Stomach (tissue), 9 donors: ENCODE results near the gene MTMR10. TPM values are rescaled to one million over a fixed set of nuclear protein-coding genes. Genes with fewer than 3 reads are reported as not detected.

Experiments used
- DNase-seq, 2 donors: peaks; one replicate each; pipeline versions ENCODE4 v3.0.0 to v3.0.0-alpha.2; 2013 to 2019
- H3K27ac ChIP-seq, 5 donors: fragments of 200-600 bp in 4 of 5; sonication (generic) in 4 of 5; one replicate each; pipeline ENCODE4 v1.5.1; 2013 to 2019; ENCODE audit warnings: mild to moderate bottlenecking in 1 of 5, moderate library complexity in 1 of 5
- H3K27me3 ChIP-seq, 3 donors: fragments of 200-600 bp; sonication (generic); one replicate each; pipeline ENCODE4 v1.5.1; 2017 to 2019; ENCODE audit warnings: mixed run types in 1 of 3
- H3K36me3 ChIP-seq, 4 donors: fragments of 200-600 bp; sonication (generic); 1 replicate in 3 of 4; 2 replicates in 1 of 4; pipeline ENCODE4 v1.5.1; 2016 to 2019
- H3K4me1 ChIP-seq, 4 donors: fragments of 200-600 bp; sonication (generic); one replicate each; pipeline ENCODE4 v1.5.1; 2016 to 2019
- H3K4me3 ChIP-seq, 4 donors: fragments of 200-600 bp; sonication (generic) in 3 of 4; one replicate each; pipeline ENCODE4 v1.5.1; 2016 to 2019; ENCODE audit warnings: mild to moderate bottlenecking in 1 of 4
- H3K9me3 ChIP-seq, 4 donors: fragments of 200-600 bp; sonication (generic); one replicate each; pipeline ENCODE4 v1.5.1; 2016 to 2019
- EP300 ChIP-seq: sonication (generic); formaldehyde crosslinking; IDR thresholded peaks from one replicate; pipeline ENCODE4 v1.6.1; 2017; ENCODE audit warnings: antibody characterized with exemption
- POLR2A ChIP-seq, 4 donors: fragments of 450-650 bp; IDR thresholded peaks; one replicate each; pipeline ENCODE4 v1.6.1; 2016; ENCODE audit warnings: antibody characterized with exemption in 4 of 4, control low read depth in 2 of 4, mild to moderate bottlenecking in 1 of 4, moderate library complexity in 1 of 4
- POLR2AphosphoS5 ChIP-seq, 3 donors: sonication (generic); formaldehyde crosslinking; IDR thresholded peaks; one replicate each; pipeline ENCODE4 v1.6.1; 2016; ENCODE audit warnings: antibody characterized with exemption in 3 of 3
- WGBS, 5 donors: extraction: QIAGEN DNeasy Blood & Tissue Kit in 3 of 5; methylation state at CpG; one replicate each; pipeline versions ENCODE4 v1.1.5 to v1.1.7; 2013 to 2018; 5-methylcytosine and 5-hydroxymethylcytosine counted together
- intact Hi-C: fragments of 100-400 bp; cut with DNase I; formaldehyde crosslinking; loops from one replicate; pipeline ENCODE4 v1.15.1; 2023; ENCODE audit warnings: low total_unique reads
- polyA plus RNA-seq, 3 donors: library from polyadenylated mRNA; stranded (reverse); fragments of 200-250 nt; gene quantifications; one replicate each; pipeline ENCODE4 v1.2.3, GENCODE V29; 2013
- total RNA-seq, 5 donors: library from RNA; depleted of rRNA; stranded (reverse); fragments of >200 nt; gene quantifications; one replicate each; pipeline versions ENCODE4 v1.1.0 to v1.2.3, GENCODE V29; 2014 to 2016
- TF ChIP-seq, protein P1 (sequence below), 7 experiments: fragments of 450-650 bp in 4 of 7; fragments of 200-600 bp in 3 of 7; sonication (generic) in 3 of 7; IDR thresholded peaks; one replicate each; pipeline ENCODE4 v1.5.1; 2016 to 2019; ENCODE audit warnings: antibody characterized with exemption in 7 of 7, control low read depth in 2 of 7, mild to moderate bottlenecking in 1 of 7
- donor health status: healthy with polysubstance abuse.
- donor health status: Bipolar disorder and iron deficiency.
- donor health status: healthy.

The MTMR10 gene
- total and polyA plus RNA-seq, 8 donors: 4.9 to 118 (median 26.5) TPM

DNA sequence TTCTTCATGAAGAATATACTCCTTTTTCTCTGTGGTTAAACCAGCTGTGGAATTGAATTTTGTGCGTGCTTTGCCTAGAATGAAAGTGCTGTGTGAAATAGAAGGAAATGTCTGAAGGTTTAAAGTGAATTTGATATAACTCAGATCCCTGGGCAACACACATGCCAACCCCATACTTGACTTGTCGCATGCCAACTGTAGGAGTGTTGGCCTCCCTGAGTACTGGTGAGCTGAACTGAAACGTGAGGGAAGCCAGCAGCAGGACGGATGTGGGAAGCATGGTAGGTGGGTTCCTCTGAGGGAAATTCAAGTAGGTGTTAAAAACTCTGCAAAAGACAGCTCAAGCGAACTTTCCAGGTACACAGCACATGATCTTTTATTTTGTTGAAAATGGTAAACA is 73.1 kb downstream of the MTMR10 start:
- Histone ChIP-seq H3K27ac (no peak overlapping the region), H3K9me3 (no peaks in the 10 kb centered on the region), H3K4me1 (peaks cover 14 to 23% (median 18%) of the 10 kb centered on the region in 4 donors), H3K36me3 (peaks cover 28 to 98% (median 95%) of the 10 kb centered on the region in 4 donors), H3K4me3 (no peak overlapping the region), H3K27me3 (no peaks in the 10 kb centered on the region)
- DNase-seq: no peak
- WGBS, 5 donors: 89 to 95% (median 94%) methylated on average over 5 of the region's 5 CpGs
- intact Hi-C loops: no loop called here
- TF ChIP-seq POLR2A (IDR thresholded peaks at IDR 0.05): no peak
- no peak for TF ChIP-seq POLR2AphosphoS5 (IDR thresholded peaks at IDR 0.05)
- no peak for TF ChIP-seq EP300
- TF ChIP-seq, protein P1, sequence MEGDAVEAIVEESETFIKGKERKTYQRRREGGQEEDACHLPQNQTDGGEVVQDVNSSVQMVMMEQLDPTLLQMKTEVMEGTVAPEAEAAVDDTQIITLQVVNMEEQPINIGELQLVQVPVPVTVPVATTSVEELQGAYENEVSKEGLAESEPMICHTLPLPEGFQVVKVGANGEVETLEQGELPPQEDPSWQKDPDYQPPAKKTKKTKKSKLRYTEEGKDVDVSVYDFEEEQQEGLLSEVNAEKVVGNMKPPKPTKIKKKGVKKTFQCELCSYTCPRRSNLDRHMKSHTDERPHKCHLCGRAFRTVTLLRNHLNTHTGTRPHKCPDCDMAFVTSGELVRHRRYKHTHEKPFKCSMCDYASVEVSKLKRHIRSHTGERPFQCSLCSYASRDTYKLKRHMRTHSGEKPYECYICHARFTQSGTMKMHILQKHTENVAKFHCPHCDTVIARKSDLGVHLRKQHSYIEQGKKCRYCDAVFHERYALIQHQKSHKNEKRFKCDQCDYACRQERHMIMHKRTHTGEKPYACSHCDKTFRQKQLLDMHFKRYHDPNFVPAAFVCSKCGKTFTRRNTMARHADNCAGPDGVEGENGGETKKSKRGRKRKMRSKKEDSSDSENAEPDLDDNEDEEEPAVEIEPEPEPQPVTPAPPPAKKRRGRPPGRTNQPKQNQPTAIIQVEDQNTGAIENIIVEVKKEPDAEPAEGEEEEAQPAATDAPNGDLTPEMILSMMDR (IDR thresholded peaks at IDR 0.05): no peak

DNA sequence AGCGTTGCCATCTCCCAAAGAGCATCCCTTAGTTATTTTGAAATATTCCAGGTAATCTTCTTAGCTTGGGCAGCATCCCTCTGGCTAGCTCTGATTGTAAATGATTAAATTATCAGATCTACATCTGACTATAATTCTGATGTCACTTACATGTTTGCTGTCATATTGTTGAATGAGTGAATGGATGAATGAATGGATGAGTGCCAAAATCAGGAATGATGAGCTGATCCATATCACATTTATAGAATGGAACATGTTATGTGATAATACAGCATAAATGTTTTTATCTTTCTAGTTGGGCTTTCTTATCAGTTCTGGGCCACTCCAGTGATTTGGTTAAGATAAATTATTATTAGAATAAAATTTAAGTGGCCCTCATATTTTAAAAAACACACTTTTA is 73.8 kb downstream of the MTMR10 start:
- peaks cover 23 to 98% (median 95%) of the 10 kb centered on the region in 4 donors for H3K36me3 ChIP-seq
- no peak for DNase-seq
- peaks cover 7 to 17% (median 11%) of the 10 kb centered on the region in 4 donors for H3K4me1 ChIP-seq
- H3K4me3 ChIP-seq: no peak overlapping the region
- intact Hi-C loops: no loop called here
- TF ChIP-seq POLR2AphosphoS5 (IDR thresholded peaks at IDR 0.05) (no peak), EP300 (no peak), POLR2A (IDR thresholded peaks at IDR 0.05) (no peak)
- TF ChIP-seq, protein P1 (IDR thresholded peaks at IDR 0.05): no peak
- H3K27me3 ChIP-seq: no peaks in the 10 kb centered on the region
- WGBS, 5 donors: 80 to 93% (median 89%) methylated on average over 1 of the region's 1 CpG
- H3K27ac ChIP-seq: no peak overlapping the region
- H3K9me3 ChIP-seq: no peaks in the 10 kb centered on the region

DNA sequence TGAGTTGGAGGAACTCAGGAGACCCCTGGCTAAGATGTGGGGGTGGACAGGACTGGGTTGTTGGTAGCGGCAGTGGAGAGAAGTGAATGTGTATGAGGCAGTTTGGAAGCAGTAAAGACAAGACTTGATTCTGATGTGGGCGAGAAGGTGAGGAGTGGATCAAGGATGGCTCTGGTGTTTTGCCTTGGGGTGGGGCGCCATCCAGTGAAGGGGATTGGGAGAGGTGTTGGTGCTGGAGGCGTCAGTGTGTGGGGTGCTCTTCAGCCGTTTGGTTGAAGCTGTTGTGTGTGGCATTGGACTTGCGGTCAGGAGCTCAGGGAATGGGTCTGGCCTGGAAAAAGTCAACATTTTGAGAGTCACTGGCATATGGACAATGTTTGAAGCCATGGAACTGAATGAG is 74.4 kb downstream of the MTMR10 start:
- intact Hi-C loops: no loop called here
- H3K27me3 ChIP-seq: no peaks in the 10 kb centered on the region
- H3K36me3 ChIP-seq: peaks cover 23 to 98% (median 95%) of the 10 kb centered on the region in 4 donors
- 66 to 90% (median 73%) methylated on average over 6 of the region's 6 CpGs for WGBS, 5 donors
- TF ChIP-seq EP300: no peak
- TF ChIP-seq POLR2A (IDR thresholded peaks at IDR 0.05): no peak
- TF ChIP-seq, protein P1 (IDR thresholded peaks at IDR 0.05): no peak
- TF ChIP-seq POLR2AphosphoS5 (IDR thresholded peaks at IDR 0.05): no peak
- H3K4me1 ChIP-seq: peaks cover 1 to 12% (median 7%) of the 10 kb centered on the region in 4 donors
- H3K27ac ChIP-seq: no peak overlapping the region
- H3K9me3 ChIP-seq: no peaks in the 10 kb centered on the region
- DNase-seq: no peak
- H3K4me3 ChIP-seq: no peak overlapping the region

DNA sequence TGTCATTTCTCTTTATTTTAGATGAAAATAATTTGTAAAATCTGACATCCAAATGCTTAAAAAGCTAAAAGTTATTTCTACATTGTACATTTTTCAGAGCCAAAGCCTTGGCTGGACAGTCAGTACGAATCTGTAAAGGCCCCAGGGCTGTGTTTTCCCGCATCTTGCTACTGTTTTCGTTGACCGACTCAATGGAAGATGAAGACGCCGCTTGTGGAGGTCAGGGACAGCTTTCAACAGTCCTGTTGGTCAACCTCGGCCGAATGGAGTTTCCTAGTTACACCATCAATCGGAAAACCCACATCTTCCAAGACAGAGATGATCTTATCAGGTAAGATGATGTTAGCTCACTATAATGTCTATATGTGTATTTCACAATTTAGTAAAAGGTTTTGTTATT is 77.7 kb downstream of the MTMR10 start:
- Histone ChIP-seq H3K4me1 (no peaks in the 10 kb centered on the region), H3K9me3 (no peaks in the 10 kb centered on the region), H3K36me3 (peaks cover 15 to 98% (median 91%) of the 10 kb centered on the region in 4 donors), H3K4me3 (no peak overlapping the region), H3K27ac (no peak overlapping the region), H3K27me3 (no peaks in the 10 kb centered on the region)
- intact Hi-C loops: no loop called here
- 95 to 99% (median 97%) methylated on average over 9 of the region's 9 CpGs for WGBS, 5 donors
- DNase-seq: no peak
- TF ChIP-seq, protein P1 (IDR thresholded peaks at IDR 0.05): no peak
- TF ChIP-seq POLR2AphosphoS5 (IDR thresholded peaks at IDR 0.05) (no peak), EP300 (no peak), POLR2A (IDR thresholded peaks at IDR 0.05) (no peak)
